Gastrocnemius medialis (tissue), 4 donors: ENCODE results near the gene TNFRSF13B. TPM values are rescaled to one million over a fixed set of nuclear protein-coding genes. Genes with fewer than 3 reads are reported as not detected.

Source experiments
- ATAC-seq, 2 donors: fragments of 150-250 bp; one replicate each; pipeline ENCODE4 v1.9.1; 2016
- DNase-seq, 2 donors: peaks; one replicate each; pipeline ENCODE4 v3.0.0-alpha.2; 2019
- H3K27ac ChIP-seq, 4 donors: fragments of 200-600 bp; sonication (generic); 1 replicate in 1 of 4; 2 replicates in 3 of 4; pipeline ENCODE4 v1.5.1; 2016 to 2018; ENCODE audit warnings: mild to moderate bottlenecking in 2 of 4, moderate library complexity in 1 of 4
- H3K27me3 ChIP-seq, 3 donors: fragments of 200-600 bp; sonication (generic) in 2 of 3; 1 replicate in 1 of 3; 2 replicates in 2 of 3; pipeline versions ENCODE4 v1.5.1 to v1.6.0; 2016 to 2019; ENCODE audit warnings: mild to moderate bottlenecking in 1 of 3, moderate library complexity in 1 of 3
- H3K36me3 ChIP-seq, 2 donors: fragments of 200-600 bp; sonication (generic) in 1 of 2; one replicate each; pipeline ENCODE4 v1.5.1; 2017 to 2018
- H3K4me1 ChIP-seq, 2 donors: fragments of 200-600 bp; sonication (generic) in 1 of 2; one replicate each; pipeline ENCODE4 v1.5.1; 2016 to 2017; ENCODE audit warnings: mild to moderate bottlenecking in 2 of 2
- H3K4me3 ChIP-seq, 4 donors: fragments of 200-600 bp; sonication (generic) in 3 of 4; 1 replicate in 1 of 4; 2 replicates in 3 of 4; pipeline ENCODE4 v1.5.1; 2016 to 2019; ENCODE audit warnings: mild to moderate bottlenecking in 2 of 4
- H3K9me3 ChIP-seq, 3 donors: fragments of 200-600 bp; sonication (generic) in 2 of 3; 1 replicate in 1 of 3; 2 replicates in 2 of 3; pipeline ENCODE4 v1.5.1; 2016 to 2019
- POLR2A ChIP-seq, 2 donors: fragments of 450-650 bp; IDR thresholded peaks; one replicate each; pipeline ENCODE4 v1.6.1; 2017; ENCODE audit warnings: antibody characterized with exemption in 2 of 2, mild to moderate bottlenecking in 2 of 2, moderate library complexity in 2 of 2
- in situ Hi-C, 4 donors: fragments of 200-750 bp; cut with MboI; loops; one replicate each; pipeline versions ENCODE4 v1.15.0 to v1.8.0; 2017; ENCODE audit warnings: low sequenced_read_pairs in 4 of 4
- intact Hi-C: fragments of 100-400 bp; cut with DNase I; formaldehyde crosslinking; loops from one replicate; pipeline ENCODE4 v1.15.1; 2023; ENCODE audit warnings: low total_unique reads
- total RNA-seq, 4 donors: library from RNA; depleted of rRNA; stranded (reverse); fragments of >200 nt; gene quantifications; one replicate each; pipeline versions ENCODE4 v1.1.0 to v1.2.3, GENCODE V29; 2016
- TF ChIP-seq, protein P1 (sequence below), 5 experiments: fragments of 450-650 bp in 3 of 5; fragments of 200-600 bp in 2 of 5; sonication (generic) in 2 of 5; IDR thresholded peaks in 4 of 5; conservative IDR thresholded peaks in 1 of 5; 1 replicate in 4 of 5; 2 replicates in 1 of 5; pipeline ENCODE4 v1.5.1; 2016 to 2019; ENCODE audit warnings: antibody characterized with exemption in 5 of 5, mild to moderate bottlenecking in 3 of 5, moderate library complexity in 3 of 5

TNFRSF13B gene
- total RNA-seq, 4 donors from 2014 or later = not detected

DNA sequence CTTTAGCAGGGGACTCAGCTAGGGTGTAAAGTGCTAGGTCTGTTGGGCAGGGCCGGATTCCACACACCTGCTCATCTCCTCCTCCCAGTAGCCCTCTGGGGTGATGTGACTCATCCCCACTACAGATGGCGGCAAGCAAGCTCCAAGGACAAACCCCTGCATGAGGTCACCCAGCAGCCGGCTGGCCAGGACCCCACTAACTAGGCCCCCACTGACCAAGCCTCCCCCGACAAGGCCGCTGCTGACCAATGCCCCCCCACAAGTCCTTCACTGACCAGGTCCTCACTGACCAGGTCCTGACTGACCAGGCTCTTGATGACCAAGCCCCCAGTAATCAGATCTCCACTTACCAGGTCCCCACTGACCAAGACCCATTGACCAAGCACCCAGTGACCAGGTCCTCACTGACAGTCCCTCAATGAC is 36.7 kb downstream of the TNFRSF13B start:
- Histone ChIP-seq H3K9me3 (no peaks in the 10 kb centered on the region), H3K4me3 (no peak overlapping the region), H3K4me1 (no peaks in the 10 kb centered on the region), H3K27me3 (no peaks in the 10 kb centered on the region), H3K27ac (no peak overlapping the region), H3K36me3 (no peaks in the 10 kb centered on the region)
- DNase-seq (no peak), ATAC-seq (no peak)
- in situ Hi-C loops = no loop called here
- intact Hi-C loops = no loop called here
- TF ChIP-seq, protein P1, sequence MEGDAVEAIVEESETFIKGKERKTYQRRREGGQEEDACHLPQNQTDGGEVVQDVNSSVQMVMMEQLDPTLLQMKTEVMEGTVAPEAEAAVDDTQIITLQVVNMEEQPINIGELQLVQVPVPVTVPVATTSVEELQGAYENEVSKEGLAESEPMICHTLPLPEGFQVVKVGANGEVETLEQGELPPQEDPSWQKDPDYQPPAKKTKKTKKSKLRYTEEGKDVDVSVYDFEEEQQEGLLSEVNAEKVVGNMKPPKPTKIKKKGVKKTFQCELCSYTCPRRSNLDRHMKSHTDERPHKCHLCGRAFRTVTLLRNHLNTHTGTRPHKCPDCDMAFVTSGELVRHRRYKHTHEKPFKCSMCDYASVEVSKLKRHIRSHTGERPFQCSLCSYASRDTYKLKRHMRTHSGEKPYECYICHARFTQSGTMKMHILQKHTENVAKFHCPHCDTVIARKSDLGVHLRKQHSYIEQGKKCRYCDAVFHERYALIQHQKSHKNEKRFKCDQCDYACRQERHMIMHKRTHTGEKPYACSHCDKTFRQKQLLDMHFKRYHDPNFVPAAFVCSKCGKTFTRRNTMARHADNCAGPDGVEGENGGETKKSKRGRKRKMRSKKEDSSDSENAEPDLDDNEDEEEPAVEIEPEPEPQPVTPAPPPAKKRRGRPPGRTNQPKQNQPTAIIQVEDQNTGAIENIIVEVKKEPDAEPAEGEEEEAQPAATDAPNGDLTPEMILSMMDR (IDR thresholded peaks at IDR 0.05 in 4 of 5, conservative IDR thresholded peaks at IDR 0.05 in 1 of 5) = no peak
- no peak for TF ChIP-seq POLR2A (IDR thresholded peaks at IDR 0.05)

DNA sequence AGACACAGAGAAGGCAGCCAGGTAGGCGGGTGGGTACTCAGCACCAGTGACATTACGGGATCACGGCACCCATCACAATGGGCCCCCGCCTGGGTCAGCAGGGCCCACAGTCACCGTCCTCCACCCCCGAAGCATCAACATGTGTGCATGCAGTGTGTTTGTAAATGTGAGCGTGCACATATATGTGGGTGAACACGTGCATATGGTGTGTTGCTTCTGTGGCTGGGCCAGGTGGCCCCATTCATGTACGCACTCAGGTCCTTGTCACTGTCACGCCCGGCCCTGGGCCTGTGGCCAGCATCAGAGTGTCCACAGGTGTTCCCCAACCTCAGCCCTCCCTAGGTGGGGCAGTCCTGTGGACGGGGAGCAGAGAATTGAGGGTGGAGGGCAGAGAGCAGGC is 37.1 kb downstream of the TNFRSF13B start:
- TF ChIP-seq, protein P1 (IDR thresholded peaks at IDR 0.05 in 4 of 5, conservative IDR thresholded peaks at IDR 0.05 in 1 of 5) = no peak
- TF ChIP-seq POLR2A (IDR thresholded peaks at IDR 0.05) = no peak
- Histone ChIP-seq H3K4me3 (no peak overlapping the region), H3K27me3 (no peaks in the 10 kb centered on the region), H3K27ac (no peak overlapping the region), H3K4me1 (no peaks in the 10 kb centered on the region), H3K9me3 (no peaks in the 10 kb centered on the region), H3K36me3 (no peaks in the 10 kb centered on the region)
- intact Hi-C loops = no loop called here
- no peak for DNase-seq
- in situ Hi-C loops = no loop called here
- ATAC-seq = no peak

DNA sequence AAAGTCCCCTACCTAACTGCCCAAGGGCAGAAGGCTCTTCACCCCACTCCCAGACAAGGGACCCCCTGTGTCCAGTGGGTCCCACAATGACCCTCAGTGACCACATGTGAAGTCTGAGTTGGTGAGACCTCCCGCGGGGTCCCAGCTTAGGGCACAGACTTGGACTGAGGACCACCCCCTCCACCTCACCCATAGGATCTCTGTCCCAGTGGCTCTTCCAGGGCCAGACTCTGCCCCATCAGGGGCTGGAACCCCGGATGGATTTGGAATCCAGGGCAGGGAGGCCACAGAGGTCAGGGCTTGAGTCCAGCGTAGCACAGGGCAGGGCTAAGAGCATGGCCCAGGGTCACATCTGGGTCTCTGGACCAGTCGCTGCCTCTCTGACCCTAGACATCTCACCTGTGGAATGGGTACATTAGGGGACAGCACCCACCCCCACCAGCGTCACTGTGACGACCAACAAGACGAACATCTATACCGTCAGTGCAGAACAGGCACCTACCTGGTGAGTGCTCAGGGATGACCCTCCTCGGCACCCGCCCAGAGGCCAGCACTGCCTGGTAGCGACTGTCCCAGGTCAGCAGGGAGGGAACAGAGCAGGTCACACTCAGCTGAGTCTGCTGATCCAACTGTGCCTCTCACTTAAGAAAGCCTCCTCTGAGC is 37.7 kb downstream of the TNFRSF13B start:
- Histone ChIP-seq H3K4me1 (no peaks in the 10 kb centered on the region), H3K27ac (no peak overlapping the region), H3K27me3 (no peaks in the 10 kb centered on the region), H3K4me3 (no peak overlapping the region), H3K9me3 (no peaks in the 10 kb centered on the region), H3K36me3 (no peaks in the 10 kb centered on the region)
- TF ChIP-seq, protein P1 (IDR thresholded peaks at IDR 0.05 in 4 of 5, conservative IDR thresholded peaks at IDR 0.05 in 1 of 5) = no peak
- TF ChIP-seq POLR2A (IDR thresholded peaks at IDR 0.05) = no peak
- intact Hi-C loops = no loop called here
- in situ Hi-C loops = no loop called here
- no peak for ATAC-seq
- DNase-seq = no peak

DNA sequence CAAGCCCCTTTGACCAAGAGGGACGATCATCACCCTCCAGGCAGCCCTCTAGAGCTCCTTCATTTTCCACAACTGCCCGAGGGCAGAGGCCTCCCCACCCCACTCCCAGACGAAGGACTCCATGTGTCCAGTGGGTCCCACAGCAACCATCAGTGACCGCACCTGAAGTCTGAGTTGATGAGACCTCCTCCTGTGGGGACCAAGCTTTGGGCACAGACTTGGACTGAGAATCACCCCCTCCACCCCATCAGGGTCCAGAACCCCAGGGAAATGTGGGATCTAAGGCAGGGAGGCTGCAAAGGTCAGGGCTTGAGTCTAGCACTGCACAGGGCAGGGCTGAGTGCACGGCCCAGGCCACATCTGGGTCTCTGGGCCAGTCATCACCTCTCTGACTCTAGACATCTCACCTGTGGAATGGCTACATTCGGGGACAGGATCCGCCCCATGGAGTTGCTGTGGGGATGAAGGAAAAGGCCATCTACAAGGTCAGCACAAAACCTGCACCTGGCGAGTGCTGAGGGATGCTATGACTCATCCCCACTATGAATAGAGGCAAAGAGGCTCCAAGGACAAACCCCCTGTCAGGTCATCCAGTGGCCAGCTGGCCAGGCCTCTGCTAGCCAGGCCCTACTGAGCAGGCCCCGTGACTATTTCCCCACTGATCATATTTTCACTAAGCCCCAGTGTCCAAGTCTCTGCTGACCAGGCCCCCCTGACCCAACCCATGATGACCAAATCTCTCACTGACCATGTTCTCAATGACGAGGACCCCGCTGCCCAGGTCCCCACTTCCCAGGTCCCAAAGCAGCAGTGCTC is 38.4 kb downstream of the TNFRSF13B start:
- TF ChIP-seq, protein P1 (IDR thresholded peaks at IDR 0.05 in 4 of 5, conservative IDR thresholded peaks at IDR 0.05 in 1 of 5) = no peak
- no peak for TF ChIP-seq POLR2A (IDR thresholded peaks at IDR 0.05)
- H3K9me3 ChIP-seq = no peaks in the 10 kb centered on the region
- peak; percentile 75 to 94 for ATAC-seq
- H3K4me3 ChIP-seq = no peak overlapping the region
- in situ Hi-C loops = no loop called here
- intact Hi-C loops = no loop called here
- DNase-seq = peak in 1 of 2 donors; percentile 79
- no peaks in the 10 kb centered on the region for H3K36me3 ChIP-seq
- no peaks in the 10 kb centered on the region for H3K4me1 ChIP-seq
- H3K27me3 ChIP-seq = no peaks in the 10 kb centered on the region
- no peak overlapping the region for H3K27ac ChIP-seq
